Esophagus muscularis mucosa (tissue), 4 donors: Measurements from ENCODE around the gene LRP8. TPM values are rescaled to one million over a fixed set of nuclear protein-coding genes. Genes with fewer than 3 reads are reported as not detected.

ENCODE experiments used
- DNase-seq: peaks from one replicate; pipeline ENCODE4 v3.0.0-alpha.2; 2017; ENCODE audit errors: extremely low spot score
- H3K27ac ChIP-seq, 4 donors: fragments of 200-600 bp; sonication (generic); replicated peaks in 1 of 4; 1 replicate in 3 of 4; 2 replicates in 1 of 4; pipeline ENCODE4 v1.5.1; 2016 to 2019; ENCODE audit warnings: mild to moderate bottlenecking in 1 of 4
- H3K27me3 ChIP-seq, 4 donors: fragments of 200-600 bp; sonication (generic); one replicate each; pipeline versions ENCODE4 v1.5.1 to v1.6.0; 2016 to 2019
- H3K36me3 ChIP-seq, 4 donors: fragments of 200-600 bp; sonication (generic); one replicate each; pipeline ENCODE4 v1.5.1; 2016 to 2019
- H3K4me1 ChIP-seq, 4 donors: fragments of 200-600 bp; sonication (generic); one replicate each; pipeline ENCODE4 v1.5.1; 2016 to 2019
- H3K4me3 ChIP-seq, 4 donors: fragments of 200-600 bp; sonication (generic); 1 replicate in 2 of 4; 2 replicates in 2 of 4; pipeline ENCODE4 v1.5.1; 2016 to 2019; ENCODE audit warnings: mild to moderate bottlenecking in 4 of 4, moderate library complexity in 1 of 4
- H3K9me3 ChIP-seq, 4 donors: fragments of 200-600 bp; sonication (generic); 1 replicate in 3 of 4; 2 replicates in 1 of 4; pipeline ENCODE4 v1.5.1; 2016 to 2019
- CTCF ChIP-seq, 3 experiments: fragments of 200-600 bp in 2 of 3; fragments of 450-650 bp in 1 of 3; sonication (generic) in 2 of 3; IDR thresholded peaks; one replicate each; pipeline ENCODE4 v1.5.1; 2017 to 2019; ENCODE audit warnings: antibody characterized with exemption in 3 of 3, mild to moderate bottlenecking in 2 of 3, moderate library complexity in 1 of 3
- EP300 ChIP-seq: sonication (generic); formaldehyde crosslinking; IDR thresholded peaks from one replicate; pipeline ENCODE4 v1.6.1; 2017; ENCODE audit warnings: antibody characterized with exemption
- POLR2A ChIP-seq: fragments of 450-650 bp; IDR thresholded peaks from one replicate; pipeline ENCODE4 v1.6.1; 2017; ENCODE audit warnings: antibody characterized with exemption, moderate library complexity, mild to moderate bottlenecking, low read depth
- POLR2AphosphoS5 ChIP-seq, 2 donors: sonication (generic); formaldehyde crosslinking; IDR thresholded peaks; one replicate each; pipeline ENCODE4 v1.6.1; 2017; ENCODE audit warnings: antibody characterized with exemption in 2 of 2
- WGBS: methylation state at CpG from one replicate; pipeline ENCODE4 v1.1.5; 2018; 5-methylcytosine and 5-hydroxymethylcytosine counted together
- intact Hi-C: fragments of 100-400 bp; cut with DNase I; formaldehyde crosslinking; loops from one replicate; pipeline ENCODE4 v1.15.1; 2023
- total RNA-seq, 4 donors: library from RNA; depleted of rRNA; stranded (reverse); fragments of >200 nt; gene quantifications; one replicate each; pipeline versions ENCODE4 v1.1.0 to v1.2.1, GENCODE V29; 2016

LRP8 gene
- total RNA-seq, 4 donors from 2014 or later: 0.83 to 6.0 (median 1.9) TPM

- peaks cover 5 to 9% (median 6%) of the 10 kb centered on the region in 4 donors for H3K4me1 ChIP-seq
- H3K9me3 ChIP-seq: no peaks in the 10 kb centered on the region
- TF ChIP-seq EP300 (no peak), CTCF (IDR thresholded peaks at IDR 0.05) (no peak), POLR2A (no peak), POLR2AphosphoS5 (IDR thresholded peaks at IDR 0.05) (no peak)
- no peak for DNase-seq
- intact Hi-C loops: no loop called here
- H3K27me3 ChIP-seq: no peaks in the 10 kb centered on the region
- H3K27ac ChIP-seq: no peak overlapping the region
- H3K36me3 ChIP-seq: no peaks in the 10 kb centered on the region
- no peak overlapping the region for H3K4me3 ChIP-seq
- 81% methylated on average over 18 of the region's 18 CpGs for WGBS
These were observed 39.7 kb downstream of the LRP8 start for GRCh38 chr1:53288002-53288789.

GRCh38 chr1:53286955-53287354 is 40.9 kb downstream of the LRP8 start:
- 76% methylated on average over 3 of the region's 4 CpGs for WGBS
- TF ChIP-seq EP300 (no peak), CTCF (IDR thresholded peaks at IDR 0.05) (no peak), POLR2A (no peak), POLR2AphosphoS5 (IDR thresholded peaks at IDR 0.05) (no peak)
- no peak overlapping the region for H3K4me3 ChIP-seq

GRCh38 chr1:53285969-53286760 is 41.7 kb downstream of the LRP8 start:
- TF ChIP-seq POLR2A: no peak
- TF ChIP-seq EP300: no peak
- no peak for TF ChIP-seq CTCF (IDR thresholded peaks at IDR 0.05)
- no peak for TF ChIP-seq POLR2AphosphoS5 (IDR thresholded peaks at IDR 0.05)
- Histone ChIP-seq H3K9me3 (no peaks in the 10 kb centered on the region), H3K36me3 (no peaks in the 10 kb centered on the region), H3K4me1 (no peaks in the 10 kb centered on the region), H3K27me3 (no peaks in the 10 kb centered on the region), H3K4me3 (no peak overlapping the region), H3K27ac (no peak overlapping the region)
- DNase-seq: no peak
- WGBS: 77% methylated on average over 8 of the region's 8 CpGs
- intact Hi-C loops: no loop called here

More at GRCh38 chr1:53286955-53287354, 40.9 kb downstream of the LRP8 start:
- H3K36me3 ChIP-seq: no peaks in the 10 kb centered on the region
- H3K27ac ChIP-seq: no peak overlapping the region
- no peaks in the 10 kb centered on the region for H3K4me1 ChIP-seq
- no peak for DNase-seq
- no peaks in the 10 kb centered on the region for H3K27me3 ChIP-seq
- no peaks in the 10 kb centered on the region for H3K9me3 ChIP-seq
- intact Hi-C loops: no loop called here

GRCh38 chr1:53285546-53285945 is 42.3 kb downstream of the LRP8 start:
- no peaks in the 10 kb centered on the region for H3K27me3 ChIP-seq
- WGBS: 68% methylated on average over 5 of the region's 5 CpGs
- no peak for DNase-seq

More at GRCh38 chr1:53285546-53285945, 42.3 kb downstream of the LRP8 start:
- Histone ChIP-seq H3K4me3 (no peak overlapping the region), H3K9me3 (no peaks in the 10 kb centered on the region), H3K4me1 (no peaks in the 10 kb centered on the region), H3K36me3 (no peaks in the 10 kb centered on the region), H3K27ac (no peak overlapping the region)
- intact Hi-C loops: no loop called here
- TF ChIP-seq POLR2A (no peak), EP300 (no peak), CTCF (IDR thresholded peaks at IDR 0.05) (no peak), POLR2AphosphoS5 (IDR thresholded peaks at IDR 0.05) (no peak)
